NCI-H2196 treated with DMSO at 0.1 percent for 48 hours (cell line): ENCODE results near the gene NEK11.

Experiments
- DNase-seq: peaks from one replicate; lab custom pipeline; 2025; ENCODE audit not compliant: unreplicated experiment; lab: John Stamatoyannopoulos, UW

Gene NEK11

GRCh38 chr3:131223373-131224289, 197.0 kb downstream of the NEK11 start:
- DNase-seq: no peak

- no peak for DNase-seq
These were observed 198.3 kb downstream of the NEK11 start for GRCh38 chr3:131224886-131225550.

- DNase-seq: no peak
These were observed 201.8 kb downstream of the NEK11 start for GRCh38 chr3:131228522-131228921.

DNA sequence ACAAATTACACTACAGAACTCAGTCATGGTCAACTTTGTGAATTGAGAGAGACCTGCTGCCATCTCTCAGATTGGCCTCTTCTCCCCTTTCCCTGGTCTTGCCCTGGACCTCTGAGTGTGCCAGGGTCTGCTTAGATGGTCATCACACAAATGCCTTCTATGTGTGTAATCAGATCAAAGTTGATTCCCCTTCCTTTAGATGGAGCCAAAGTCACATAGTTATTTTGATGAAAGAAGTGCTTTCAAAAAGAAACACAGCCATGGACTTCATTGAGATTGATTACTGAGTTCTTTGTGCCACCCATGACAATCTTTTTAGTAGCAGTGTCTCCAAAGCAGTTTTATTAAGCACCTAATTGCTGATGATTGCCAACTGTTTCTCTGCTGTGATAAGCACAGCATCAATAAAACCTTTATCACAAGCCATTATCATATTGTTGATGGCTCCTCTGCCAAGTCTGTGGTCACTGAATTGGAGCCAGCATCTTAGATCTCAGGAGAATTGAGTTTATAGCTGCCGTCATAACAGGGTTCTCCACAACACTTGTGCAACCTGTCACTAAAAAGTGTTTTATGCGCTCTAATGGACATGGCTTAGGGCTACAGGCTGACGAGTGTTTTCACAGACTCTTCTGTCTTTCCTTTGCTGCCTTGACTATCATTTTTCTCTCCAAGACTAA, 205.2 kb downstream of the NEK11 start:
- DNase-seq: no peak

DNA sequence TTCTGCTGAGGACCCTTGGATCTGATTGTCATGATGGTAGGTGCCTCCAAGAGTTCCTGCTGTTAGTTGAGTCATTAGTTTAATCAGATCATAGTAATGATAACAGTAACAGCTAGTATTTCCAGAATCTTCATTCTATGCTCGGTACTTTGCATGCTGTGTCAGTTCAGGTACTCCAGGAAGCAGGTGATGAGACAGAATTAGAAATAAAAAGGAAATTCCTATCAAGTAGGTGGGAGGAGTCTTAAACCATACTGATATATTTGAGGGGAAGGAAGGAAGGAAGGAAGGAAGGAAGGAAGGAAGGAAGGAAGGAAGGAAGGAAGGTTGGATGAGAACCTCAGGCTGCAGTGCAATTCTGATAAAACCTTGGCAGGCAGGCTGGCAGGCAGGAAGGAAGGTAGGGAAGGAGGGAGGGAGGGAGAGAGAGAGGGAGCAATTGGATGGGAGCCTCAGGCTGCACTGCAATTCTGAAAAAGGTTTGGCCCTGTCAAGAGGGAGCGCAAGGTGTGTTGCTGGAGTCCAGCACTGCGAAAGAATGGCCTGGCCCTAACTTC, 206.1 kb downstream of the NEK11 start:
- DNase-seq: no peak

GRCh38 chr3:131233900-131234668, 207.4 kb downstream of the NEK11 start:
- DNase-seq: no peak

- no peak for DNase-seq
These were observed 209.7 kb downstream of the NEK11 start for GRCh38 chr3:131236421-131236820.

DNA sequence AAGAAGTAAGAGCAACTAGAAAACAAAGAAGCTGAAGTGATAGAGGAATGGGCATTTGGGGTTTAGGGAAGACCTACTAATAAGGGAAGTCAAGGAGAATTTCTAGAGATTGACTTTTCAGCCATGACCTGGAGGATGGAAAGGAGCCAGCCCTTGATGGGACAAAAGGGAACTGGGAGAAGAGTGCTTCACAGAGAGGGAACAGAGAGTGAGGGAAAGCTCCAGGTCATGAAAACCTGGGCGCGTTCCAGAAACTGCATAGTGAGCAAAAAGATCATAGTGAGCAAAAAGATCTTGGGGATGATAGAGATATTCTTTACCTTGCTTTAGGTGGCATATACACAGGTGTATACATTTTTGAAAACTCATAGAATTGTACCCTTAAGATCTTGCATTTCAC, 211.8 kb downstream of the NEK11 start:
- no peak for DNase-seq

- DNase-seq: no peak
These were observed 212.6 kb downstream of the NEK11 start for GRCh38 chr3:131239267-131239666.

GRCh38 chr3:131242201-131242600, 215.5 kb downstream of the NEK11 start:
- no peak for DNase-seq

- no peak for DNase-seq
These were observed 223.8 kb downstream of the NEK11 start for GRCh38 chr3:131250466-131250865.

- DNase-seq: no peak
These were observed 233.8 kb downstream of the NEK11 start for GRCh38 chr3:131260525-131260924.

DNA sequence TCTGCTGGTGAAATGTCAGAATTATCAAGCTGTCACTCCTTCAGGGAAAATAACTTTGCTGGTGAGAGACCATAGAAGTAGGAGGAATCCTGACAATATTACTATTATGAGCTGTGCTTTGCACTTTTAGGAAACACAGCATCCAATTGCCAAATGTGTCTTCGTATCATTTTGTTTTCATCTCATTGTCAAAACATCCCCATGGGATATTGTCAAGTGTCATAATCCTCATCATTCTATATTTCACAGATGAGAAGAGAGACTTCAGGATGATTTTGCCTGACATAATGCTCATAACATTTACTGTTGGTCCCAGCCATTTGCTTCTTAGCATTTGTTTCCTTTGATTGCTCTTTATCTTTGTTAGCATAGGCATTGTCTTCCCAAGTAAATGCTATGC, 234.4 kb downstream of the NEK11 start:
- no peak for DNase-seq

GRCh38 chr3:131275556-131275955, 248.9 kb downstream of the NEK11 start:
- DNase-seq: no peak

GRCh38 chr3:131277836-131278497, 251.3 kb downstream of the NEK11 start:
- no peak for DNase-seq

DNA sequence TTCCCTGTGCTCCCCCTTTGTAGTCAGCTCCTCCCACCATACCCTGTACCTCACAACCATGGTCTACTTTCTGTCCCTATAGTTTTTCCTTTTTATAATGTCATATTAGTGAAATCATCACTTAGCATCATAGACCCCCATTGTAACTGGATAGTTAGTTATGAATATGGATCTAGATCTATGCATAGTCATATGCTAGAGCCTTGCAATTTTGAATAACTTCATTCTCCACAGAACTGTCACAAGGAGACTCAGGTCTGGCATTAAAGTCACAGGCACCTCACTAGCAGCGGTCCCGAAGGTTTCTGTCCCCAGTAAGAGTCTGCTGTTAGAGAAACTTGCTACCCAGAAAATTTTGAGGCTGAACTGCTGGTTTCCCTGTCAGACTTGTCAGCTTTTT, 252.9 kb downstream of the NEK11 start:
- no peak for DNase-seq

DNA sequence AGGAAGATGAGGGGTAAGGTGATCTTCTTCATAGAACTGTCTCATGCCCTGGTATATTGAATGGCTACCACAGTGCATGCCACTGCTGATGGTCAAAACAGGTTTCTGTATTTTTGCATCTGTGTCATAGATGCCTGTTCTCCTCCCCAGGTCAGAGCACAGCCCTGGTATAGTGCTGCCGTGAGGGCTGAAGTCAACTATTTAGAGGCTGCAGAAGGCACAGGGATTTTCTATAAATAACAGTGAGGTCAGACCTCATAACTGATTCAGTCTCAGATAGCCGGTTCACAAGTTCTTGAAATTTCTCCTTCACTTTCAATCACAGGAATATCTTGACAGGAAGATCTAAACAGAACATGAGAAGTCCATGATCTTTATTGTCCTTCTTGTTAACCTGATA, 255.7 kb downstream of the NEK11 start:
- no peak for DNase-seq

GRCh38 chr3:131282967-131283366, 256.3 kb downstream of the NEK11 start:
- no peak for DNase-seq

- no peak for DNase-seq
These were observed 257.2 kb downstream of the NEK11 start for GRCh38 chr3:131283862-131284261.

DNA sequence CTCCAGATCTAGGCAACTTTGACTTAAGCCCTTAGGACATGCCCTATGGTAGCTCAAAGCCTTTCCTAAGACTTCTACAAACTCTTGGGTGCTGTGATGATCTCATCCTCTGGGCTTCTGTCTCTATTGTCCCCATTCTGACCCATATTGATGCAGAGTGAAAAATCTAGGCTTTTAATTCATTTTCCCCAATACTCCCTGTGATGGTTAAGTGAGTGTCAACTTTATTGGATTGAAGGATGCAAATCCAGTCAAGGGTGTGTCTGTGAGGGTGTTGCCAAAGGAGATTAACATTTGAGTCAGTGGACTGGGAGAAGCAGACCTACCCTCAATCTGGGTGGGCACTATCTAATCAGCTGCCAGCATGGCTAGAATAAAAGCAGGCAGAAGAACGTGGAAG, 257.6 kb downstream of the NEK11 start:
- no peak for DNase-seq
